ENCODE data around the gene TXNDC11.

Gene TXNDC11

GRCh38 chr16:11681976-11682654 lies 60.5 kb downstream of the TXNDC11 start:
- H3K4me3 ChIP-seq (replicated peaks in 1 of 2; ENCODE audit: low read depth in 2 of 2, low read length in 2 of 2), result no peak overlapping the region
- TF ChIP-seq CTCF (IDR thresholded peaks at IDR 0.05; ENCODE audit: low read depth, low read length), result no peak
- DNase-seq (ENCODE audit: low read depth in 2 of 2), result no peak

- no peak for TF ChIP-seq CTCF (IDR thresholded peaks at IDR 0.05; ENCODE audit: low read depth, low read length)
- no peak overlapping the region for H3K4me3 ChIP-seq (replicated peaks in 1 of 2; ENCODE audit: low read depth in 2 of 2, low read length in 2 of 2)
- no peak for DNase-seq (ENCODE audit: low read depth in 2 of 2)
Measured at GRCh38 chr16:11681556-11681955, 61.1 kb downstream of the TXNDC11 start.

GRCh38 chr16:11679941-11680911 lies 62.4 kb downstream of the TXNDC11 start:
- no peak for TF ChIP-seq CTCF (IDR thresholded peaks at IDR 0.05; ENCODE audit: low read depth, low read length)
- no peak overlapping the region for H3K4me3 ChIP-seq (replicated peaks in 1 of 2; ENCODE audit: low read depth in 2 of 2, low read length in 2 of 2)
- no peak for DNase-seq (ENCODE audit: low read depth in 2 of 2)

- TF ChIP-seq CTCF (IDR thresholded peaks at IDR 0.05; ENCODE audit: low read depth, low read length), result no peak
- no peak for DNase-seq (ENCODE audit: low read depth in 2 of 2)
- H3K4me3 ChIP-seq (replicated peaks in 1 of 2; ENCODE audit: low read depth in 2 of 2, low read length in 2 of 2), result no peak overlapping the region
Measured at GRCh38 chr16:11679250-11679649, 63.4 kb downstream of the TXNDC11 start.

- TF ChIP-seq CTCF (IDR thresholded peaks at IDR 0.05; ENCODE audit: low read depth, low read length), result no peak
- no peak for DNase-seq (ENCODE audit: low read depth in 2 of 2)
- no peak overlapping the region for H3K4me3 ChIP-seq (replicated peaks in 1 of 2; ENCODE audit: low read depth in 2 of 2, low read length in 2 of 2)
Measured at GRCh38 chr16:11677959-11678881, 64.4 kb downstream of the TXNDC11 start.

GRCh38 chr16:11677451-11677951 lies 65.2 kb downstream of the TXNDC11 start:
- TF ChIP-seq CTCF (IDR thresholded peaks at IDR 0.05; ENCODE audit: low read depth, low read length), result no peak
- no peak for DNase-seq (ENCODE audit: low read depth in 2 of 2)
- no peak overlapping the region for H3K4me3 ChIP-seq (replicated peaks in 1 of 2; ENCODE audit: low read depth in 2 of 2, low read length in 2 of 2)
